Measurements from ENCODE around the gene ASL. TPM values are rescaled to one million over a fixed set of nuclear protein-coding genes. Genes with fewer than 3 reads are reported as not detected.
"Not testable (repeated sequence)": the region's sequence is repeated elsewhere in the genome, so short reads cannot be mapped to it uniquely, and the experiment has no call there.

The ASL gene
- polyA plus RNA-seq, 2 of the 4 experiments (the other 2 are of a cell fraction), result 20.2 to 23.4 TPM

DNA sequence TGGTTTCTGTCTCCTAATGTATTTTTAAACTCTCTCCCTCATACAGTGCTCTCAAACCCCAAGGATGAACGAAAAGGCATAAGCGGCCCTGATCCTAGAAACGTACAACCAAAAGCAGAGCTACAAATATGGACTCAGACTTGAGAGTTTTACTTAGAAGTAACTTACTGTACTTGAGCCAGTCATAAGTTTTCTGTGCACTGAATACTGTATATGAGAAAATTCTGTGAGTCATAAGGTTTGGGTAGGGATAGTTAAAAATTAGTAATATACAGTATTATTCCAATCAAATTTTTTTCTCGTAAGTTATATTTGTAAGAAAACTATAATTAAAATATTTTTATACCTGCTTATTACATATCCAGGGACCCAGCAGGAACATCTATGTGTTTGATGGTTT, 5.9 kb upstream of the ASL start:
- no peaks in the 10 kb centered on the region for H3K4me1 ChIP-seq
- ChIA-PET POLR2A (no interaction called here), CTCF (interaction anchor here (1.3 to 1.8 kb wide), 2 partner anchors 14 to 33 kb away, joined by 3 to 5 read pairs; no protein-coding TSS in a partner anchor)
- no peak overlapping the region for H3K4me2 ChIP-seq
- ATAC-seq (no peak), FAIRE-seq (no peak), DNase-seq (ENCODE audit: low read depth in 1 of 2, low spot score in 1 of 2) (no peak)
- H3K27ac ChIP-seq, result no peak overlapping the region
- TF ChIP-seq RAD21 (conservative IDR thresholded peaks at IDR 0.05 in 1 of 2, IDR thresholded peaks at IDR 0.05 in 1 of 2), result no peak
- TF ChIP-seq, protein P1, sequence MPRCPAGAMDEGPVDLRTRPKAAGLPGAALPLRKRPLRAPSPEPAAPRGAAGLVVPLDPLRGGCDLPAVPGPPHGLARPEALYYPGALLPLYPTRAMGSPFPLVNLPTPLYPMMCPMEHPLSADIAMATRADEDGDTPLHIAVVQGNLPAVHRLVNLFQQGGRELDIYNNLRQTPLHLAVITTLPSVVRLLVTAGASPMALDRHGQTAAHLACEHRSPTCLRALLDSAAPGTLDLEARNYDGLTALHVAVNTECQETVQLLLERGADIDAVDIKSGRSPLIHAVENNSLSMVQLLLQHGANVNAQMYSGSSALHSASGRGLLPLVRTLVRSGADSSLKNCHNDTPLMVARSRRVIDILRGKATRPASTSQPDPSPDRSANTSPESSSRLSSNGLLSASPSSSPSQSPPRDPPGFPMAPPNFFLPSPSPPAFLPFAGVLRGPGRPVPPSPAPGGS (IDR thresholded peaks at IDR 0.05), result no peak
- no peak for TF ChIP-seq HEYL (CRISPR knock-in tag; IDR thresholded peaks at IDR 0.05)
- no peak for TF ChIP-seq HES2 (IDR thresholded peaks at IDR 0.05)
- TF ChIP-seq KDM1A (IDR thresholded peaks at IDR 0.05; ENCODE audit: low read depth), result no peak
- no peak for TF ChIP-seq ZFP36 (IDR thresholded peaks at IDR 0.05; ENCODE audit: borderline replicate concordance, partially characterized antibody)
- no peak for TF ChIP-seq KDM5A (IDR thresholded peaks at IDR 0.05)
- no peak for TF ChIP-seq ATOH8 (CRISPR knock-in tag; IDR thresholded peaks at IDR 0.05; ENCODE audit: low read depth)
- no peak for TF ChIP-seq SREBF2 (IDR thresholded peaks at IDR 0.05)
- WGBS (ENCODE audit: missing lambda C conversion rate), result 74% methylated on average over 4 of the region's 4 CpGs
- no peak overlapping the region for H3K4me3 ChIP-seq
- H3K9me3 ChIP-seq, result 0 out of 3 replicates have a peak, but pooled peaks cover 4% of the 10 kb centered on the region

GRCh38 chr7:66070222-66070621, 5.4 kb upstream of the ASL start:
- WGBS (ENCODE audit: missing lambda C conversion rate), result 93% methylated on average over 1 of the region's 1 CpG
- no peak overlapping the region for H3K4me2 ChIP-seq
- FAIRE-seq, result no peak
- CTCF ChIA-PET, result interaction anchor here (0.7 to 1.8 kb wide), 3 partner anchors 10 to 33 kb away, joined by 3 to 5 read pairs (median 3); no protein-coding TSS in a partner anchor
- no peak overlapping the region for H3K4me3 ChIP-seq
- H3K9me3 ChIP-seq, result 0 out of 3 replicates have a peak, but pooled peaks cover 4% of the 10 kb centered on the region
- no peak overlapping the region for H3K27ac ChIP-seq
- POLR2A ChIA-PET, result no interaction called here
- no peak for ATAC-seq
- TF ChIP-seq TFCP2L1 (CRISPR knock-in tag; IDR thresholded peaks at IDR 0.05), result no peak
- no peak for TF ChIP-seq HOXB5 (CRISPR knock-in tag; IDR thresholded peaks at IDR 0.05)
- TF ChIP-seq, protein P1 (IDR thresholded peaks at IDR 0.05), result no peak
- TF ChIP-seq EHMT2 (IDR thresholded peaks at IDR 0.05; ENCODE audit: low read depth), result no peak
- no peak for TF ChIP-seq ESRRA (IDR thresholded peaks at IDR 0.05; ENCODE audit: borderline replicate concordance, low read length)
- no peak for TF ChIP-seq FOSB (CRISPR knock-in tag; IDR thresholded peaks at IDR 0.05)
- no peak for TF ChIP-seq CBX8 (IDR thresholded peaks at IDR 0.05)
- no peak for TF ChIP-seq HEYL (CRISPR knock-in tag; IDR thresholded peaks at IDR 0.05)
- TF ChIP-seq ZSCAN20 (CRISPR knock-in tag; IDR thresholded peaks at IDR 0.05), result no peak
- TF ChIP-seq EP300 (IDR thresholded peaks at IDR 0.05), result no peak
- no peak for TF ChIP-seq POLR2AphosphoS2 (conservative IDR thresholded peaks at IDR 0.05; ENCODE audit: low read length)
- no peak for TF ChIP-seq HES2 (IDR thresholded peaks at IDR 0.05)
- no peaks in the 10 kb centered on the region for H3K4me1 ChIP-seq
- no peak for DNase-seq (ENCODE audit: low read depth in 1 of 2, low spot score in 1 of 2)

GRCh38 chr7:66072208-66072607, 3.4 kb upstream of the ASL start:
- H3K9me3 ChIP-seq; H3K4me2 ChIP-seq; ATAC-seq; POLR2A ChIA-PET; H3K4me3 ChIP-seq; DNase-seq (ENCODE audit: low read depth in 1 of 2, low spot score in 1 of 2); FAIRE-seq; H3K4me1 ChIP-seq; H3K27ac ChIP-seq: not testable (repeated sequence)
- WGBS (ENCODE audit: missing lambda C conversion rate), result 62% methylated on average over 7 of the region's 7 CpGs
- CTCF ChIA-PET, result interaction anchor here (1.4 to 1.9 kb wide), 3 partner anchors 39 to 44 kb away, joined by 3 to 7 read pairs (median 4); no protein-coding TSS in a partner anchor
